ENCODE data around the gene TAC1.
"Not testable (repeated sequence)": the region's sequence is repeated elsewhere in the genome, so short reads cannot be mapped to it uniquely, and the experiment has no call there.

TAC1 gene, protein sequence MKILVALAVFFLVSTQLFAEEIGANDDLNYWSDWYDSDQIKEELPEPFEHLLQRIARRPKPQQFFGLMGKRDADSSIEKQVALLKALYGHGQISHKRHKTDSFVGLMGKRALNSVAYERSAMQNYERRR

DNA sequence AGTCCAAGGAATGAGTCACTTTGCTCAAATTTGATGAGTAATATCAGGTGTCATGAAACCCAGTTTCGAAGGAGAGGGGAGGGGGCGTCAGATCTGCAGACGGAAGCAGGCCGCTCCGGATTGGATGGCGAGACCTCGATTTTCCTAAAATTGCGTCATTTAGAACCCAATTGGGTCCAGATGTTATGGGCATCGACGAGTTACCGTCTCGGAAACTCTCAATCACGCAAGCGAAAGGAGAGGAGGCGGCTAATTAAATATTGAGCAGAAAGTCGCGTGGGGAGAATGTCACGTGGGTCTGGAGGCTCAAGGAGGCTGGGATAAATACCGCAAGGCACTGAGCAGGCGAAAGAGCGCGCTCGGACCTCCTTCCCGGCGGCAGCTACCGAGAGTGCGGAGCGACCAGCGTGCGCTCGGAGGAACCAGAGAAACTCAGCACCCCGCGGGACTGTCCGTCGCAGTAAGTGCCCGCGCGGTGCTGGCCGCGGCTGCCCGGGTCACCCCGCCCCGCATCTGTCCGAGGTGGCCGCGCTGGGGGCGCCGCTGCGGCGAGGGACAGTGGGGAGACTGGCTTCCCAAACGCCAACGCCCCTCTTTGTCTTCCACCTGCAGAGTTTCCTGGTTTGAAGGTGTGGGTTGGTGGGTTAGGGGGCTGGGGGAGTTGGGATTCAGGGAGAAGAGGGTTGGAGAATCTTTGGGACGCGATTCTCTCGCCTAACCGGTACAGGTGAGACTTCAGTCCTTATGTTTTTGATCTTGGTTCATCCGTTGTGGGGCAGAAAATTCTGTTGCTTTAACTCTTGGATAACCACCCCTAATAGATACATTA, at the start of gene TAC1:
Gene TAC1, plus strand, starts transcription at position 351 of the 829 bp plus-strand sequence. CDS start 527 bp downstream, outside the sequence.
- in situ Hi-C loops (cut with MboI; ENCODE audit: low sequenced_read_pairs), result no loop called here

DNA sequence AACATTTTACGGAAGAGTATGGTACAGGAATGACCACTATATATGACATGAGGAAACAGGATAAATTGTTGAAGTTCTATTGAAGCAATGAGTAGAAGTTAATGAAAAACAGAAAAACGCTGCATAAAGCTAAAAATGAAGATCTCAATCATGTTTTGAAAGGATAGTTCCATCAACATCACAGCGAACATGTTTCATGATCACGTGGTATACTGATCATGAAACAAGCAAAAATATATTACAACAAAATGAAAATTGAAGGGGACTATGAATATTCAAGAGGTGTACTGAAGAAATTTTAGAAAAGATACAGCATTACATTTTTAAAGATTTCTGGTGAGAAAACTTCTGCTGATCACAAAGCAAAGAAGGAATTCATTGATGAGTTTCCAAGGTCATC, 45.9 kb upstream of the TAC1 start:
- in situ Hi-C loops (cut with MboI; ENCODE audit: low sequenced_read_pairs), result no loop called here

DNA sequence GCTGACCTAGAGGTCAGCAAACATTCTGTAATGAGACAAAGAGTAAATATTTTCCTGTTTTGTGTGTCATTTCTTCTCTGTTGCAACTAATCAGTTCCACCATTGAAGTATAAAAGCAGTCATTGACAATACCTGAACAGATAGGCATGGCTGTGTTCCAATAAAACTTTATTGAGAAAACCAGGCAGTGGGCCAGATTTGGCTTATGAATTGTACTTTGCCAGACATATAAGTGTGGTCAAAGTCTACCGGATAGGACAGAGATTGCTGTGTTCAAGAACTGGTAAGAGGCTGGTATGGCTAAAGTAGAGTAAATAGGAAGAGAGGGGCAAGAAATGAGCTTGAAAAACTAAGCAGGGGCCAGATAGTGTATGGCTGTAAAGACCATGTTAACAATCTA, 38.3 kb upstream of the TAC1 start:
- in situ Hi-C loops (cut with MboI; ENCODE audit: low sequenced_read_pairs), result no loop called here

DNA sequence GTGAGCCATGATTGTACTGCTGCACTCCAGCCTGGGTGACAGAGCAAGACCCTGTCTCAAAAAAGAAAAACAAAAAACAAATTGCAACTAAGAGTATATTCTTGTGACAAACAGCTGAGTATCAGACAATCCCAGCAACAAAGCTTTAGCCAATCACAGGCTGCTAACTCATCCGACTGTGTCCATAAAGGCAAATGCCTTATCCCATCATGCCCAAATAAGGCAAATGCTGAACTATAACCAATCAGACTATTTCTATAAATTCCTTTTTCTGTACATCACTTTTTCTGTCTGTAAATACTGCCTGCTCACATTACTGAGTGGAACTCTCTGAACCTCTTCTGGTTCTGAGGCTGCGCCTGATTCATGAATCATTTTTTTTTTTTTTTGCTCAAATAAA, 37.5 kb upstream of the TAC1 start:
- in situ Hi-C loops (cut with MboI; ENCODE audit: low sequenced_read_pairs), result no loop called here

DNA sequence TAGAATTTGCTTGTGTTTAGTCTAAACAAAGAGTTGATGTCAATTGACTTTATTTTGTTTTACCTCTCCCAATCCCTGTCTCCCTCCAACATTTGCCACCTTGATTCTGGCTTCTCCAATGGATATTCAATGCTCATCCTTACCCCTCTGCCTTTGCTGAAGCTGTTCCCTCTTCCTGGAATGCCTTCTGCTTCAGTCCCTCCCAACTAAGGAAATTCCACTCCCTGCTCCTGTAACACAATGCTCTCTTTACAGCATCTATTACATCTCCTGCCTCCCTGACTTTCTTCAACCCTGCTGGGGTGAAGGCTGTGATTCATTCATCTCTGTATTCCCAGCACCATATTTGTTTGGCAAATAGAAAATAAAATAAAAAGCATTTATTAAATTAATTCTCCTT, 34.5 kb upstream of the TAC1 start:
- in situ Hi-C loops (cut with MboI; ENCODE audit: low sequenced_read_pairs), result no loop called here

DNA sequence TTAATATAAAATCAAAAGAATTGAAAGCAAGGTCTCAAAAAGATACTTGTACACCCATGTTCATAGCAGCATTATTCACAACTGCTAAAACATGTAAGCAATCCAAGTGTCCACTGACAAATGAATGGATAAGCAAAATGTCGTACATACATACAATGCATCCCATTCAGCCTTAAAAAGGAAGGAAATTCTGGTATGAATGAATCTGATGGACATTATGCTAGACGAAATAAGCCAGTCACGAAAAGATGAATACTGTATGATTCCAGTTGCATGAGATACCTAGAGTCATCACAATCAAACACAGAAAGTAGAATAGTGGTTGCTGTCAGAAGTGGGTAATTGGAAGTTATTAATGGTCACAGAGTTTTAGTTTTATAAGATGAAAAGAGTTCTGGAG, 9.5 kb upstream of the TAC1 start:
- in situ Hi-C loops (cut with MboI; ENCODE audit: low sequenced_read_pairs), result no loop called here

DNA sequence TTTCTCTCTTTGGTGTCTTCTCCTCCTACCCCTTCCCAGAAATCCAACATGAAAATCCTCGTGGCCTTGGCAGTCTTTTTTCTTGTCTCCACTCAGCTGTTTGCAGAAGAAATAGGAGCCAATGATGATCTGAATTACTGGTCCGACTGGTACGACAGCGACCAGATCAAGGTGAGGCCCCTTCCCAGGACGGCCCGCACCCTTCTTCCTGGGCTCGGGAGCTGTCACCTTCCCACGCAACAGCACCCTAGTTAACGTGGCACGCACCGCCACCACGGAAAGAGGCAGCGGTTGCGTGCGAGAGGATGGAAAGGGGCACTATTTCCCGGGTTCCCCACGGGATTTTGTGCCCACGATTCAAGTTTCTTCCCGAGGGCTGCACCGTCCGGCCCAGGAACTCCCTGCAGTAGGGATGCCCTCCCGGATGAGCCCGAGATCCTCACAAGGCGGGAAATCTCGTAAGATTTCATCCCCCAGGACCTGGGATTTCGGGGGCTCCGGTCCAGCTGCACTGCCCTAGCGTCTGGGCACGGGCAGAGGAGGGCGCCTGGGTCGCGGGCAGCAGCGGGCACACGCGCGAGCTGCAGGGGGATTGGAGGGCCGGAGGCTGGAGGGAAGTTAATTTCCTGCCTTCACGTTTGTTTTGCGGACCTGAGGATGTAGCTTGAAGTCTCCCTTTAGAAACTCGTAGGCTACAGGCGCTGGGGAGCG, 834 bp downstream of the TAC1 start:
- in situ Hi-C loops (cut with MboI; ENCODE audit: low sequenced_read_pairs), result no loop called here

DNA sequence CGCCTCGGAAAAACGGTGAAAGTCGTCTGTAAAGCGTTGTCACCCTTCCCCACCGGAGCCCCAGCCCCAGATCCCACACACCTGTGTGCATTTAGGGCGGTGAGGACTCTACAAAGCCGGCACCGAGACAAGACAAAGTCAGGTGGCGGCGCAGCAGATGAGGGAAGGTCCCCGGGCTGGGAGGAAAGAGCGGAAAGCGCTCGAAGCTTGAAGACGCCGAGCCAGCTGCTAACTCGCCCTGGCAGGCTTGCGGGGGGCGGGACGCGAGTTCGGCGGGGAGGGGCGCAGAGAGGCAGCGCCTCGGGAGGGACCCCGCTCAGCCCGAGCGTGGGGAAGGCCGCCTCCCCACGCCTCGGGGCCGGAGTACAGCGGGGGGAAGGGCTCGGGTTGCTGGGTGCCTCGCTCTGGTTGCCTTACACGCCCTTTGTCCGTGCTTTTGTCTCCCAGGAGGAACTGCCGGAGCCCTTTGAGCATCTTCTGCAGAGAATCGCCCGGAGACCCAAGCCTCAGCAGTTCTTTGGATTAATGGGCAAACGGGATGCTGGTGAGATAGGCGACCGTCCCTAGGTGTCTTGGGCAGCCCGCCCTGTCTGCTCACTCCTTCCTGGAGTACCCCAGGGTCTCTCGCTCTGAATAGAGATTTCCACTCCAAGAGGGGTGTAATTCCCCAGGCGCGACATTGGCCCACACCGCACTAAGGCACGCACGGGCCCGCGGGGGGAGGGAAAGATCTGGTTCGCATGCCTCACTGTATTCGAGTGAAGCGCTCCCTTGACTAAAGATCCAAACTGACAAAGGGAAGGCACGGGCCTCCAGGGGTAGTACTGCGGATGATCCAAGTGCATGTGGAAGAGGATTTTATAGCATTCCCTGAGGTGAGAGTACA, 1.6 kb downstream of the TAC1 start:
- in situ Hi-C loops (cut with MboI; ENCODE audit: low sequenced_read_pairs), result no loop called here

DNA sequence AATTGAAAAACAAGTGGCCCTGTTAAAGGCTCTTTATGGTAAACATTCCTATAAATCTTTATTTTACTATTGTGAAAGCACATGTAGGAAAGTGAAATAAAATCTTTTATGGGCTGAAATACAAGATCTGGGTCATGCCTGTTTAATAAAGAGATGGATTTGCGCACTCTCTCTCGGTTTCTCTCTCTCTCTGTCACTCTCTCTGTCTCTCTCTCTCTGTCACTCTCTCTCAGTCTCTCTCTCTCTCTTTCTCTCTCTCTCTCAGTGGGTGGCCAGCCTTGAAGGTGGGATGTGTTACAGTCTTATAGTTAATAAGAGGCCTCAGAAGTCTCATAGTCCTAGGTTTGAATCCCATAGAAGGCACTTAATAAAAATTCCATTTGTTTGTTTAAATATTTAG, 2.4 kb downstream of the TAC1 start:
- in situ Hi-C loops (cut with MboI; ENCODE audit: low sequenced_read_pairs), result no loop called here

DNA sequence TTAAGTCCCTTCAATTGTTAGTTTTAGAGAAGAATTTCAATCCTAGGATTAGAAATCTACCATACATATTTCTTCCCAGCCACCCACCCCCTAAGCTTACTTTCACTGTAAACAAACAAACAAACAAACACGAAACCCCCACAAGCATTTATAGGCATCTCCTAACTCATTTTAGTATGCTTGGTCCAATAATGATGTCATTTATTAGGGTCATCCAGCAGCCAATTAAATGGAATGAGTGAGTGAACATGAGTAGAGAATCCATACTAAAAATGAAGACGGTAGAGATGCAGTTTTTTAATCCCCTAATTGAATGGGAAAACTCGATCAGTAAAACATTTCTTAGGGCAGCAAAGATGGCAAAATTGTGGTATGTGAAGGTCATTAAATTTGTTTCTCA, 3.2 kb downstream of the TAC1 start:
- in situ Hi-C loops (cut with MboI; ENCODE audit: low sequenced_read_pairs), result no loop called here

DNA sequence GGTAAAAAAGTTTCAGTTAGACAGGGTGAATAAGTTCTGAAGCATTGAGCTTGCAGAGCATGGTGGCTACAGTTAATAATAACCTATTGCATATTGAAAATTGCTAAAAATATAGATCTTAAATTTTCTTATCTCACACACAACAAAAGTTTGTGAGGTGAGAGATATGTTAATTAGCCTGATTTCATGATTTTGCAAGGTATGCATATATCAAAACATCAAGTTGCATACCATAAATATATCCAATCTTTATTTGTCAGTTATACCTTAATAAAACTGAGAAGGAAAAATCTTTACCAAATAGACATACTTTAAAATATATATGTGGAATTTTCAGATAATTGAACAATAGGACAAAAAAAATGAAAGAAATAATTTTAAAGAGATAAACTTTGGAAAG, 16.6 kb downstream of the TAC1 start:
- in situ Hi-C loops (cut with MboI; ENCODE audit: low sequenced_read_pairs), result no loop called here

DNA sequence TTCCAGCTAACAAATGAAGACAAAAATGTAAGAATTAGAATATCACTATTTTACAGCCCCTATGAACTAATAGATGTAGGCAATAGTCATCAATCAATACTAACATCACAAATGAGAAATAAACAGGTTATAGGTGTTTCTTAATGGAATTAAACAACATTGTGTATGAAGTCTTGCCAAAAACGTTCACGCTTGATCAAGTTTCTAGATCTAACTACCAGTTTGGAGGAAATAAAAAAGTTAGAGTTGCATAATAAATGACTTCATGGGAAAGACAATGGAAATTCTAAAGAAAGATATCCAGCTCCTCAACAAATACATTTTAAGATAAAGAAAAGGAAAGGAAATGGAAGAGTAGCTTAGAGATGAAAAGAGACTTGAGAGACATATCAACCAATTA, 19.7 kb downstream of the TAC1 start:
- in situ Hi-C loops (cut with MboI; ENCODE audit: low sequenced_read_pairs), result no loop called here

DNA sequence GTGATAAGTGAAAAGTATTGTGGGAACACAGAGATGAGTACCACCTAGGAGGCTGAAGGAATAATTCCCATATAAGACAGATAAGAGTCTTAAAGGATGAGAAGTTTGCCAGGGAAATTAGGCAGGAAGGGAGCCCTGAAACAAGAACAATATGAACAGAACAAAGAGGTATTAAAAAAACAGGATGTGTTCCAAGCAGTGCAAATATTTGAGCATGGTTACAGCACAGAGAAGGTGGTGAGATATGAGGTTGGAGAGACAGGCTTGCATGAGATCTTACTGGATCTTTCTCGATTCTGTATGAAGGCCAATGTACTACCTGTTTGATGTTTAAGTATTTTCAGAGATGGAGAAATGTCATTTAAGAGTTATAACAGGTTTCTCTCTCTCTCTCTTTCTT, 20.3 kb downstream of the TAC1 start:
- in situ Hi-C loops (cut with MboI; ENCODE audit: low sequenced_read_pairs), result no loop called here

DNA sequence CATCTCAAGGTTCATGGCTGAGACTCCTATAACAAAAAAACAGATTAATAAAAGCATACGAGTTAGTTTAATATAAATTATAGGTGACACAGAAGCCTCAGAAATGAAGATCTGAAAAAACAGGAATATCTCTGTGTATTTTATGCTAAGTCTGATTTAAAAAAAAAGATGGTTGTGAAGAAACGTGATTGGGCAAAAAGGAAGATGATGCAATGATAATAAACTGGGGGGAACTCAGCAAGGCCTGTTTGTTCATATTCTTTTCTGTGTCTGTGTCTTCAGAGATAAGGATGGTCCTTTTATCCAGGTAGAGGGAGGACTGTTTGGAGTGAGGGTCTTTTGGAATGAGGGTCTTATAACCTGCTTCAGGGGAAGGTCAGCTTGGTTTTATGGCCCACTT, 25.9 kb downstream of the TAC1 start:
- in situ Hi-C loops (cut with MboI; ENCODE audit: low sequenced_read_pairs), result no loop called here

DNA sequence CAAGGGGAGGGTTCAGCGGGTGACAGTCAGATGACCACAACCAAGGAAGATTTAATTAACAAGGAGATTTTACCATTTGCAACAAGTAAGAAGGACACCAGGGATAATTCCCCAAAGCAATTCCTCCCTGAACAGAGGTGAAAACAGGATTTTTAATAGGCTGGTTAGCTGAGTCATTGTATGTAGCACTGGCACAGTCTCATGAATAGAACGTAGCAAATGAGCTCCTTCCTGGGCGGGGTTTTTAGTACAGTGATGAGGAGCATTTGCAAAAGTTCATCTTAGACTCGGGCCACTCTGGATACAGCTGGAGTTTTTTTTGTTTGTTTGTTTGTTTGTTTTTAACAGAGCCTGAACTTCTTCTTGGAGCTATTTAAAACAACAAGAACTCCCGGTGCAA, 39.0 kb downstream of the TAC1 start:
- in situ Hi-C loops (cut with MboI; ENCODE audit: low sequenced_read_pairs), result no loop called here

DNA sequence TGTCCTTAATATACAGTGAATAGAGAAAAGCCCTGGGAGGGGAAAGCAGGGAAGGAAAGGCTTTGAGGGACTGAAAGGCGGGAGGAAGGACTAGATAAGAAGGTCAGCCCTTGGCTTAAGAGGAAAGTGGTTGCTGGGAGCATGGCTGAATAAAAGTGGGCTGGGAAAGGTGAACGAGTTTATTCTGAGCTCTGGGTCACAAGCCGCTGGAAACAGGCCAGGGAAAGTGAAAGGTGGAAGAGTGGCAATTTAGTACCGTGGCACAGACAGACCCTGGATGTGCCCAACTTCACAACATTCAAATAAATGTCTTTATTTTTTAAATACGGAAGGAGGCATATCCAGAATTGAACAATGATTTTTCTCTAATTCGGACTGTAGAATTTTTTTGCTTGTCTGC, 39.7 kb downstream of the TAC1 start:
- in situ Hi-C loops (cut with MboI; ENCODE audit: low sequenced_read_pairs), result no loop called here

DNA sequence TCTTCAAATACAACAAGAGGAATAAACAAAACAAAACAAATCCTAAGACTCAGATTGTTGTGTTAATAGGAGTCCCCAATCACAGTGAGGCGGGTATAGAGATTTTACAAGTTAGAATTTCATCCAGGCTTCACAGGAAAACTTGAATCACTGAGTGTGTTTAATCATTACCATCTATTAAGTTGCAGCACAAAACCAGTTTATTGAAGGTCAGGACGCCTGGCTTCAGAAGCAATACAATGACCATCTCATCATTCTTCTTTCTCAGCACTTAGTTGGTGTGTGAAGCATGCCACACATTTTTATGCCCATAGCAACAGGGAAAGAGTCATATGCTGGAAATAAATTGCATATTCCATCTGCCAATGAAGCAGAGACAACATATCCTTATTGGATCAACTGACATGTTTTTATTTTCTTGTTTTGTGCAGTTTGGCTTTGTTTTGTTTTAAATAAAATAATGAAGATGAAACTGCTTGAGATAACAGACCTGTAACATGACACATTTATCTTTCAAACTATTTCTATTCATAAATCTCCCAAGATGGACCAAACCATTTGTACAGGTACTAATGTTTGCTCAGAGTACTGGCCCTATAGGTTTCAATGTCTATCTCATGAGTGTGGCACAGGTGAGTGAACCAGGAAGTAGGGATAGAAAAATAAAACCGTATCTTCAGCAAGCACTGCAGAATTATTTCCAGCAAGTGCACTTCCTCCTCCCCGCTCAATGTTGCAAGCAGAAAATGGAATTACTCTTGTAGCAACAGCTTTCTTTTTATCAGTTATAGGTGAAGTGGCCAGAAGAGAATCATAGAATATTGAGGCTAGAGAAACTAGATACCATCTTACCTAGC, 40.4 kb downstream of the TAC1 start:
- in situ Hi-C loops (cut with MboI; ENCODE audit: low sequenced_read_pairs), result no loop called here

DNA sequence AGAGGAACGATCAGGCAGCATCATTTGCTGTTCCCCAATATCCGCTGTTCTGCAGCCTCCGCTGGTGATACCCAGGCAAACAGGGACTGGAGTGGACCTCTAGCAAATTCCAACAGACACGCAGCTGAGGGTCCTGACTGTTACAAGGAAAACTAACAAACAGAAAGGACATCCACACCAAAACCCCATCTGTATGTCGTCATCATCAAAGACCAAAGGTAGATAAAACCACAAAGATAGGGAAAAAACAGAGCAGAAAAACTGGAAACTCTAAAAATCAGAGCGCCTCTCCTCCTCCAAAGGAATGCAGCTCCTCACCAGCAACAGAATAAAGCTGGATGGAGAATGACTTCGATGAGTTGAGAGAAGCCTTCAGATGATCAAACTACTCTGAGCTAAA, 54.5 kb downstream of the TAC1 start:
- in situ Hi-C loops (cut with MboI; ENCODE audit: low sequenced_read_pairs), result not testable (repeated sequence)
